K562 (cell line): ENCODE results near the gene MMEL1. TPM values are rescaled to one million over a fixed set of nuclear protein-coding genes. Genes with fewer than 3 reads are reported as not detected.

Experiments used
- CTBP1 ChIP-seq: fragments of 450-650 bp; IDR thresholded peaks from 2 replicates; pipeline ENCODE4 v1.6.1; 2016; ENCODE audit warnings: borderline replicate concordance
- ELF4 ChIP-seq: fragments of 450-650 bp; formaldehyde crosslinking; IDR thresholded peaks from 2 replicates; pipeline ENCODE4 v1.4.0; 2022; ENCODE audit warnings: missing genetic modification characterization
- L3MBTL2 ChIP-seq: fragments of 450-650 bp; IDR thresholded peaks from 2 replicates; pipeline ENCODE4 v1.6.1; 2016; ENCODE audit warnings: mild to moderate bottlenecking, moderate library complexity
- PHF21A ChIP-seq: fragments of 450-650 bp; IDR thresholded peaks from 2 replicates; pipeline ENCODE4 v1.6.1; 2017; ENCODE audit warnings: low read depth, borderline replicate concordance
- SIN3A ChIP-seq, 2 experiments: fragments of 150-350 bp in 1 of 2; IDR thresholded peaks; 2 replicates each; pipeline ENCODE4 v1.6.1; 2011 to 2016; ENCODE audit warnings: borderline replicate concordance in 2 of 2, low read depth in 2 of 2, low read length in 2 of 2, mild to moderate bottlenecking in 2 of 2, moderate library complexity in 2 of 2; ENCODE audit not compliant: control insufficient read depth in 1 of 2
- SMAD2 ChIP-seq: fragments of 150-350 bp; IDR thresholded peaks from 2 replicates; pipeline ENCODE4 v1.6.1; 2014; ENCODE audit warnings: low read depth, mild to moderate bottlenecking, low read length
- SP1 ChIP-seq: sonication (generic); formaldehyde crosslinking; IDR thresholded peaks from 2 replicates; pipeline ENCODE4 v1.8.1; 2022; ENCODE audit warnings: mild to moderate bottlenecking, missing genetic modification reagents
- SREBF2 ChIP-seq: sonication (generic); formaldehyde crosslinking; IDR thresholded peaks from 2 replicates; pipeline ENCODE4 v1.4.0; 2020; ENCODE audit warnings: mild to moderate bottlenecking, missing genetic modification reagents
- STAT5B ChIP-seq: fragments of 250-450 bp; sonication (Bioruptor Pico); IDR thresholded peaks from 2 replicates; pipeline ENCODE4 v1.8.0; 2021; ENCODE audit warnings: mild to moderate bottlenecking, inconsistent platforms
- TOE1 ChIP-seq, 2 experiments: fragments of 450-650 bp in 1 of 2; sonication (generic) in 1 of 2; formaldehyde crosslinking in 1 of 2; IDR thresholded peaks; 2 replicates each; pipeline versions ENCODE4 v1.7.1 to v1.8.0; 2016 to 2022; ENCODE audit warnings: borderline replicate concordance in 2 of 2, mild to moderate bottlenecking in 2 of 2, antibody characterized with exemption in 1 of 2, inconsistent platforms in 1 of 2, low read depth in 1 of 2, missing genetic modification reagents in 1 of 2, moderate library complexity in 1 of 2
- TSC22D4 ChIP-seq: fragments of 450-650 bp; IDR thresholded peaks from 2 replicates; pipeline ENCODE4 v1.6.1; 2016; ENCODE audit warnings: missing genetic modification characterization, missing biosample characterization, control low read depth
- ZNF717 ChIP-seq: fragments of 250-450 bp; sonication (Bioruptor Pico); IDR thresholded peaks from 2 replicates; pipeline ENCODE4 v1.5.0; 2021
- polyA plus RNA-seq, 8 experiments: library from polyadenylated mRNA; depleted of rRNA in 4 of 8; stranded (reverse) in 5 of 8; unstranded in 3 of 8; fragments of >200 nt; fragmentation: Nextera tagmentation in 2 of 8; fragmentation: Illumina TruSeq in 1 of 8; extraction: Ambion mirVana in 2 of 8; extraction: Trizol in 1 of 8; gene quantifications; 2 replicates each; pipeline versions ENCODE4 v1.2.1 to v1.2.3, GENCODE V29; 2011 to 2014; ENCODE audit warnings: inconsistent platforms in 1 of 8, missing spikeins in 1 of 8
- total RNA-seq, 7 experiments: library from RNA; depleted of rRNA in 6 of 7; stranded (reverse); fragments of >200 nt in 6 of 7; fragmentation: Illumina TruSeq in 2 of 7; extraction: Trizol in 2 of 7; gene quantifications; 2 replicates each; pipeline versions ENCODE4 v1.2.1 to v1.2.3, GENCODE V29; 2011 to 2021; ENCODE audit warnings: low replicate concordance in 1 of 7
- TF ChIP-seq, protein P1 (sequence below): fragments of 450-650 bp; IDR thresholded peaks from 2 replicates; pipeline ENCODE4 v1.6.1; 2016; ENCODE audit warnings: mild to moderate bottlenecking, moderate library complexity

Gene MMEL1
- total and polyA plus RNA-seq, 9 of the 15 experiments (the other 6 are each of a cell fraction or from before 2014, with no cell fraction given) = not detected

DNA sequence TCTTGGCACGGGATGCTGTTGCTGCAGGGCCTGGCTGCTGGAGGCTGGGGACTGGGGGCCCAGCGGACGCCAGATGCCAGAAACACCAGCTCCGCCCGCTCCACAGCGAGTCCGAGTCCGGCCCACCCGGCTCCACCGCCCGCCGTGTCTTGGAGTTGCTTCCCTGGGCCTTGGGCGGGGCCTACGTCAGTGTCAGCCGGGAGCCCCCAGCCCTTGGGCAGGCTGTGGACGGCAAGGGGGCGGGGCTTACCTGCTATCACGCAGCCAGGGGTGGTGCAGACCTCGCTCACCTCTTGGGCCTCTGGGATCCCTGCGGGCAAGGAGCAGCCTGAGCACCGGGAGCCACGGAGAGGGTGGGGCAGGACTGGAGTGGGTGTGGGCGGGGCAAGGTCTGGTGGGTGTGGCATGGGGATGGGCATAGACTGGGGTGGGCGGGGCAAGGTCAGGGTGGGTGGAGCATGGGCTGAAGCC, 21.8 kb downstream of the MMEL1 start (continued):
- TF ChIP-seq, protein P1, sequence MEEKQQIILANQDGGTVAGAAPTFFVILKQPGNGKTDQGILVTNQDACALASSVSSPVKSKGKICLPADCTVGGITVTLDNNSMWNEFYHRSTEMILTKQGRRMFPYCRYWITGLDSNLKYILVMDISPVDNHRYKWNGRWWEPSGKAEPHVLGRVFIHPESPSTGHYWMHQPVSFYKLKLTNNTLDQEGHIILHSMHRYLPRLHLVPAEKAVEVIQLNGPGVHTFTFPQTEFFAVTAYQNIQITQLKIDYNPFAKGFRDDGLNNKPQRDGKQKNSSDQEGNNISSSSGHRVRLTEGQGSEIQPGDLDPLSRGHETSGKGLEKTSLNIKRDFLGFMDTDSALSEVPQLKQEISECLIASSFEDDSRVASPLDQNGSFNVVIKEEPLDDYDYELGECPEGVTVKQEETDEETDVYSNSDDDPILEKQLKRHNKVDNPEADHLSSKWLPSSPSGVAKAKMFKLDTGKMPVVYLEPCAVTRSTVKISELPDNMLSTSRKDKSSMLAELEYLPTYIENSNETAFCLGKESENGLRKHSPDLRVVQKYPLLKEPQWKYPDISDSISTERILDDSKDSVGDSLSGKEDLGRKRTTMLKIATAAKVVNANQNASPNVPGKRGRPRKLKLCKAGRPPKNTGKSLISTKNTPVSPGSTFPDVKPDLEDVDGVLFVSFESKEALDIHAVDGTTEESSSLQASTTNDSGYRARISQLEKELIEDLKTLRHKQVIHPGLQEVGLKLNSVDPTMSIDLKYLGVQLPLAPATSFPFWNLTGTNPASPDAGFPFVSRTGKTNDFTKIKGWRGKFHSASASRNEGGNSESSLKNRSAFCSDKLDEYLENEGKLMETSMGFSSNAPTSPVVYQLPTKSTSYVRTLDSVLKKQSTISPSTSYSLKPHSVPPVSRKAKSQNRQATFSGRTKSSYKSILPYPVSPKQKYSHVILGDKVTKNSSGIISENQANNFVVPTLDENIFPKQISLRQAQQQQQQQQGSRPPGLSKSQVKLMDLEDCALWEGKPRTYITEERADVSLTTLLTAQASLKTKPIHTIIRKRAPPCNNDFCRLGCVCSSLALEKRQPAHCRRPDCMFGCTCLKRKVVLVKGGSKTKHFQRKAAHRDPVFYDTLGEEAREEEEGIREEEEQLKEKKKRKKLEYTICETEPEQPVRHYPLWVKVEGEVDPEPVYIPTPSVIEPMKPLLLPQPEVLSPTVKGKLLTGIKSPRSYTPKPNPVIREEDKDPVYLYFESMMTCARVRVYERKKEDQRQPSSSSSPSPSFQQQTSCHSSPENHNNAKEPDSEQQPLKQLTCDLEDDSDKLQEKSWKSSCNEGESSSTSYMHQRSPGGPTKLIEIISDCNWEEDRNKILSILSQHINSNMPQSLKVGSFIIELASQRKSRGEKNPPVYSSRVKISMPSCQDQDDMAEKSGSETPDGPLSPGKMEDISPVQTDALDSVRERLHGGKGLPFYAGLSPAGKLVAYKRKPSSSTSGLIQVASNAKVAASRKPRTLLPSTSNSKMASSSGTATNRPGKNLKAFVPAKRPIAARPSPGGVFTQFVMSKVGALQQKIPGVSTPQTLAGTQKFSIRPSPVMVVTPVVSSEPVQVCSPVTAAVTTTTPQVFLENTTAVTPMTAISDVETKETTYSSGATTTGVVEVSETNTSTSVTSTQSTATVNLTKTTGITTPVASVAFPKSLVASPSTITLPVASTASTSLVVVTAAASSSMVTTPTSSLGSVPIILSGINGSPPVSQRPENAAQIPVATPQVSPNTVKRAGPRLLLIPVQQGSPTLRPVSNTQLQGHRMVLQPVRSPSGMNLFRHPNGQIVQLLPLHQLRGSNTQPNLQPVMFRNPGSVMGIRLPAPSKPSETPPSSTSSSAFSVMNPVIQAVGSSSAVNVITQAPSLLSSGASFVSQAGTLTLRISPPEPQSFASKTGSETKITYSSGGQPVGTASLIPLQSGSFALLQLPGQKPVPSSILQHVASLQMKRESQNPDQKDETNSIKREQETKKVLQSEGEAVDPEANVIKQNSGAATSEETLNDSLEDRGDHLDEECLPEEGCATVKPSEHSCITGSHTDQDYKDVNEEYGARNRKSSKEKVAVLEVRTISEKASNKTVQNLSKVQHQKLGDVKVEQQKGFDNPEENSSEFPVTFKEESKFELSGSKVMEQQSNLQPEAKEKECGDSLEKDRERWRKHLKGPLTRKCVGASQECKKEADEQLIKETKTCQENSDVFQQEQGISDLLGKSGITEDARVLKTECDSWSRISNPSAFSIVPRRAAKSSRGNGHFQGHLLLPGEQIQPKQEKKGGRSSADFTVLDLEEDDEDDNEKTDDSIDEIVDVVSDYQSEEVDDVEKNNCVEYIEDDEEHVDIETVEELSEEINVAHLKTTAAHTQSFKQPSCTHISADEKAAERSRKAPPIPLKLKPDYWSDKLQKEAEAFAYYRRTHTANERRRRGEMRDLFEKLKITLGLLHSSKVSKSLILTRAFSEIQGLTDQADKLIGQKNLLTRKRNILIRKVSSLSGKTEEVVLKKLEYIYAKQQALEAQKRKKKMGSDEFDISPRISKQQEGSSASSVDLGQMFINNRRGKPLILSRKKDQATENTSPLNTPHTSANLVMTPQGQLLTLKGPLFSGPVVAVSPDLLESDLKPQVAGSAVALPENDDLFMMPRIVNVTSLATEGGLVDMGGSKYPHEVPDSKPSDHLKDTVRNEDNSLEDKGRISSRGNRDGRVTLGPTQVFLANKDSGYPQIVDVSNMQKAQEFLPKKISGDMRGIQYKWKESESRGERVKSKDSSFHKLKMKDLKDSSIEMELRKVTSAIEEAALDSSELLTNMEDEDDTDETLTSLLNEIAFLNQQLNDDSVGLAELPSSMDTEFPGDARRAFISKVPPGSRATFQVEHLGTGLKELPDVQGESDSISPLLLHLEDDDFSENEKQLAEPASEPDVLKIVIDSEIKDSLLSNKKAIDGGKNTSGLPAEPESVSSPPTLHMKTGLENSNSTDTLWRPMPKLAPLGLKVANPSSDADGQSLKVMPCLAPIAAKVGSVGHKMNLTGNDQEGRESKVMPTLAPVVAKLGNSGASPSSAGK = no peak
- no peak for TF ChIP-seq ELF4 (CRISPR knock-in tag)
- no peak for TF ChIP-seq STAT5B (CRISPR knock-in tag)
- no peak for TF ChIP-seq SREBF2 (CRISPR knock-in tag)
- TF ChIP-seq SMAD2 = no peak
- no peak for TF ChIP-seq SIN3A (IDR thresholded peaks at IDR 0.05; ENCODE audit: borderline replicate concordance in 2 of 2, control insufficient read depth in 1 of 2, low read depth in 2 of 2, low read length in 2 of 2)
- no peak for TF ChIP-seq TSC22D4 (tag)
- no peak for TF ChIP-seq PHF21A
- TF ChIP-seq TOE1 (IDR thresholded peaks at IDR 0.05; ENCODE audit: borderline replicate concordance) = peak; percentile 44; the same call in 1 of the 2 replicates
- TF ChIP-seq TOE1 (CRISPR knock-in tag; IDR thresholded peaks at IDR 0.05; ENCODE audit: borderline replicate concordance, low read depth) = no peak
- 0 out of 2 replicates have a peak, but pooled peaks have one; percentile 32 for TF ChIP-seq CTBP1
- TF ChIP-seq L3MBTL2 = no peak
- peak; percentile 64; the same call in 1 of the 2 replicates for TF ChIP-seq SP1 (CRISPR knock-in tag)
- TF ChIP-seq ZNF717 (CRISPR knock-in tag) = no peak
